HG03103 (cell line): ENCODE measurements around the gene IQSEC3.

ENCODE experiments used
- ATAC-seq: cut with Tn5 transposase; IDR thresholded peaks from one replicate; pipeline ENCODE4 v1.9.1; 2021; ENCODE audit warnings: low read depth; ENCODE audit not compliant: unreplicated experiment

The IQSEC3 gene

GRCh38 chr12:191541-191940, 125.0 kb downstream of the IQSEC3 start:
- ATAC-seq = no peak

GRCh38 chr12:193261-193660, 126.7 kb downstream of the IQSEC3 start:
- no peak for ATAC-seq

GRCh38 chr12:194276-194675, 127.7 kb downstream of the IQSEC3 start:
- ATAC-seq = no peak

- ATAC-seq = no peak
These were observed 128.6 kb downstream of the IQSEC3 start for GRCh38 chr12:195156-195555.

GRCh38 chr12:195951-196350, 129.4 kb downstream of the IQSEC3 start:
- ATAC-seq = no peak

GRCh38 chr12:196436-196835, 129.9 kb downstream of the IQSEC3 start:
- no peak for ATAC-seq

- ATAC-seq = no peak
These were observed 130.8 kb downstream of the IQSEC3 start for GRCh38 chr12:197347-197746.

GRCh38 chr12:197911-198695, 131.5 kb downstream of the IQSEC3 start:
- ATAC-seq = no peak

- ATAC-seq = no peak
These were observed 132.1 kb downstream of the IQSEC3 start for GRCh38 chr12:198705-199104.

GRCh38 chr12:201361-201760, 134.8 kb downstream of the IQSEC3 start:
- no peak for ATAC-seq

- no peak for ATAC-seq
These were observed 135.6 kb downstream of the IQSEC3 start for GRCh38 chr12:202081-202731.

GRCh38 chr12:203074-203461, 136.5 kb downstream of the IQSEC3 start:
- no peak for ATAC-seq

GRCh38 chr12:203462-204260, 137.1 kb downstream of the IQSEC3 start:
- ATAC-seq = no peak

- ATAC-seq = no peak
These were observed 137.7 kb downstream of the IQSEC3 start for GRCh38 chr12:204261-204678.

- no peak for ATAC-seq
These were observed 138.5 kb downstream of the IQSEC3 start for GRCh38 chr12:205026-205425.

GRCh38 chr12:206746-207440, 140.3 kb downstream of the IQSEC3 start:
- no peak for ATAC-seq

- ATAC-seq = no peak
These were observed 141.2 kb downstream of the IQSEC3 start for GRCh38 chr12:207804-208203.

- ATAC-seq = no peak
These were observed 142.2 kb downstream of the IQSEC3 start for GRCh38 chr12:208813-209212.

- no peak for ATAC-seq
These were observed 142.7 kb downstream of the IQSEC3 start for GRCh38 chr12:209246-209645.

- ATAC-seq = no peak
These were observed 143.3 kb downstream of the IQSEC3 start for GRCh38 chr12:209851-210250.
